Liver (tissue), 9 donors: Measurements from ENCODE around the gene LOXL3. TPM values are rescaled to one million over a fixed set of nuclear protein-coding genes. Genes with fewer than 3 reads are reported as not detected.
A peak's percentile ranks its signal among the peaks of the same experiment; 100 is the strongest.

Source experiments
- DNase-seq: peaks from one replicate; pipeline ENCODE4 v3.0.0-alpha.2; 2017; ENCODE audit warnings: low spot score
- H3K27ac ChIP-seq, 2 donors: one replicate each; pipeline ENCODE4 v1.7.0; 2013; ENCODE audit warnings: inconsistent platforms in 2 of 2, low read length in 2 of 2, control low read depth in 1 of 2, low read depth in 1 of 2, mild to moderate bottlenecking in 1 of 2
- H3K27me3 ChIP-seq, 4 donors: one replicate each; pipeline versions ENCODE4 v1.6.1 to v1.7.0; 2013; ENCODE audit warnings: low read length in 3 of 4, inconsistent platforms in 1 of 4, mild to moderate bottlenecking in 1 of 4, moderate library complexity in 1 of 4; ENCODE audit not compliant: control insufficient read depth in 4 of 4, insufficient read depth in 4 of 4
- H3K36me3 ChIP-seq, 4 donors: one replicate each; pipeline versions ENCODE4 v1.6.1 to v1.7.0; 2013; ENCODE audit warnings: low read length in 3 of 4, mild to moderate bottlenecking in 3 of 4, low read depth in 1 of 4, moderate library complexity in 1 of 4; ENCODE audit not compliant: control insufficient read depth in 4 of 4, insufficient read depth in 3 of 4
- H3K4me1 ChIP-seq, 4 donors: one replicate each; pipeline versions ENCODE4 v1.6.1 to v1.7.0; 2013; ENCODE audit warnings: low read length in 3 of 4, mild to moderate bottlenecking in 3 of 4, moderate library complexity in 1 of 4; ENCODE audit not compliant: control insufficient read depth in 4 of 4, insufficient read depth in 4 of 4
- H3K4me3 ChIP-seq, 3 donors: one replicate each; pipeline versions ENCODE4 v1.6.1 to v1.7.0; 2013; ENCODE audit warnings: low read length in 3 of 3, control low read depth in 1 of 3, low read depth in 1 of 3, mild to moderate bottlenecking in 1 of 3
- H3K9ac ChIP-seq, 2 donors: one replicate each; pipeline ENCODE4 v1.7.0; 2013; ENCODE audit warnings: low read length in 2 of 2, mild to moderate bottlenecking in 2 of 2, moderate library complexity in 2 of 2, control low read depth in 1 of 2, low read depth in 1 of 2
- H3K9me3 ChIP-seq, 4 donors: one replicate each; pipeline versions ENCODE4 v1.6.1 to v1.7.0; 2013; ENCODE audit warnings: low read length in 3 of 4; ENCODE audit not compliant: control insufficient read depth in 4 of 4
- EGR1 ChIP-seq, 2 donors: IDR thresholded peaks; 2 replicates each; pipeline ENCODE4 v1.6.1; 2016 to 2018; ENCODE audit warnings: antibody characterized with exemption in 2 of 2, low read depth in 2 of 2
- FOXA2 ChIP-seq: IDR thresholded peaks from 2 replicates; pipeline ENCODE4 v1.6.1; 2016; ENCODE audit warnings: antibody characterized with exemption
- HNF4A ChIP-seq, 2 donors: conservative IDR thresholded peaks; 2 replicates each; pipeline ENCODE4 v1.6.1; 2016; ENCODE audit warnings: antibody characterized with exemption in 2 of 2, mild to moderate bottlenecking in 2 of 2
- HNF4G ChIP-seq: IDR thresholded peaks from 2 replicates; pipeline ENCODE4 v1.6.1; 2016; ENCODE audit warnings: antibody characterized with exemption
- JUND ChIP-seq, 2 donors: IDR thresholded peaks; 2 replicates each; pipeline ENCODE4 v1.6.1; 2016; ENCODE audit warnings: antibody characterized with exemption in 2 of 2
- RAD21 ChIP-seq, 2 donors: IDR thresholded peaks; 2 replicates each; pipeline ENCODE4 v1.6.1; 2016; ENCODE audit warnings: antibody characterized with exemption in 2 of 2, mild to moderate bottlenecking in 2 of 2
- RXRA ChIP-seq, 2 donors: IDR thresholded peaks; 2 replicates each; pipeline ENCODE4 v1.6.1; 2017 to 2018; ENCODE audit warnings: antibody characterized with exemption in 2 of 2, mild to moderate bottlenecking in 1 of 2
- SP1 ChIP-seq: IDR thresholded peaks from 2 replicates; pipeline ENCODE4 v1.6.1; 2018; ENCODE audit warnings: antibody characterized with exemption, mild to moderate bottlenecking
- TAF1 ChIP-seq: conservative IDR thresholded peaks from 2 replicates; pipeline ENCODE4 v1.6.1; 2016; ENCODE audit warnings: antibody characterized with exemption, mild to moderate bottlenecking
- WGBS: extraction: QIAGEN DNeasy Blood & Tissue Kit; methylation state at CpG from one replicate; pipeline ENCODE4 v1.1.7; 2013; 5-methylcytosine and 5-hydroxymethylcytosine counted together
- polyA plus RNA-seq, 2 donors: library from polyadenylated mRNA; stranded (reverse) in 1 of 2; unstranded in 1 of 2; fragments of 200-250 nt in 1 of 2; fragments of >200 nt in 1 of 2; fragmentation: Nextera tagmentation in 1 of 2; extraction: Ambion mirVana in 1 of 2; gene quantifications; one replicate each; pipeline versions ENCODE4 v1.2.1 to v1.2.3, GENCODE V29; 2013 to 2015
- total RNA-seq, 2 donors: library from RNA; depleted of rRNA; stranded (reverse); fragments of >200 nt; gene quantifications; one replicate each; pipeline ENCODE4 v1.2.3, GENCODE V29; 2014
- TF ChIP-seq, protein P1 (sequence below): IDR thresholded peaks from 2 replicates; pipeline ENCODE4 v1.6.1; 2016; ENCODE audit warnings: antibody characterized with exemption
- TF ChIP-seq, protein P2 (sequence below): IDR thresholded peaks from 2 replicates; pipeline ENCODE4 v1.6.1; 2016; ENCODE audit warnings: antibody characterized with exemption
- TF ChIP-seq, protein P3 (sequence below): fragments of 150-350 bp; IDR thresholded peaks from 2 replicates; pipeline ENCODE4 v1.5.1; 2017; ENCODE audit warnings: improper control_type of control experiment, low read depth, low read length; ENCODE audit not compliant: missing input control
- TF ChIP-seq, protein P4 (sequence below): IDR thresholded peaks from 2 replicates; pipeline ENCODE4 v1.6.1; 2016; ENCODE audit warnings: antibody characterized with exemption
- TF ChIP-seq, protein P5 (sequence below): IDR thresholded peaks from 2 replicates; pipeline ENCODE4 v1.6.1; 2016; ENCODE audit warnings: antibody characterized with exemption, mild to moderate bottlenecking
- donor health status: healthy.
- donor health status: healthy.
- donor health status: healthy.
- donor health status: healthy.
- donor health status: healthy.

Gene LOXL3
- total and polyA plus RNA-seq, 4 donors = 0.31 to 2.8 (median 1.3) TPM

DNA sequence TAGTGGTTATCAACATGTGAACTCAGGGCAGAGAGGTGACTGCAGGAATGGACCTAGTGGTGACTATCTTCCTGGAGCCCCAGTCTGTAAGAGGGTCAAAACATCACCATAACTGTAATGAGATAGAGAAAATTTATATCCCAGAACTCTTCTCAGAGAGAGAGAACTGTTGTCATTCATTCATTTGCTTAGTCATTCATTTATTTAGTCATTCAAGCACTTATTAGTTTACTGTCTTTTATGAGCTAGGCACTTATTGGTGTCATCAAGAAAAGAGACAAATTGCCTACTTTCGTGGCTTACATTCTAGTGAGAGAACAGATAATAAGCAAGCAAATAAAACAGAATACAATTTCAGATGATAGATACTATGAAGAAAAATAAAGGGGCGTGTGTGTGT lies 34.9 kb upstream of the LOXL3 start (continued):
- TF ChIP-seq, protein P1, sequence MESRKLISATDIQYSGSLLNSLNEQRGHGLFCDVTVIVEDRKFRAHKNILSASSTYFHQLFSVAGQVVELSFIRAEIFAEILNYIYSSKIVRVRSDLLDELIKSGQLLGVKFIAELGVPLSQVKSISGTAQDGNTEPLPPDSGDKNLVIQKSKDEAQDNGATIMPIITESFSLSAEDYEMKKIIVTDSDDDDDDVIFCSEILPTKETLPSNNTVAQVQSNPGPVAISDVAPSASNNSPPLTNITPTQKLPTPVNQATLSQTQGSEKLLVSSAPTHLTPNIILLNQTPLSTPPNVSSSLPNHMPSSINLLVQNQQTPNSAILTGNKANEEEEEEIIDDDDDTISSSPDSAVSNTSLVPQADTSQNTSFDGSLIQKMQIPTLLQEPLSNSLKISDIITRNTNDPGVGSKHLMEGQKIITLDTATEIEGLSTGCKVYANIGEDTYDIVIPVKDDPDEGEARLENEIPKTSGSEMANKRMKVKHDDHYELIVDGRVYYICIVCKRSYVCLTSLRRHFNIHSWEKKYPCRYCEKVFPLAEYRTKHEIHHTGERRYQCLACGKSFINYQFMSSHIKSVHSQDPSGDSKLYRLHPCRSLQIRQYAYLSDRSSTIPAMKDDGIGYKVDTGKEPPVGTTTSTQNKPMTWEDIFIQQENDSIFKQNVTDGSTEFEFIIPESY = no peak
- no peak for TF ChIP-seq TAF1
- TF ChIP-seq HNF4A (conservative IDR thresholded peaks at IDR 0.05) = no peak
- TF ChIP-seq JUND (IDR thresholded peaks at IDR 0.05) = no peak
- TF ChIP-seq, protein P2, sequence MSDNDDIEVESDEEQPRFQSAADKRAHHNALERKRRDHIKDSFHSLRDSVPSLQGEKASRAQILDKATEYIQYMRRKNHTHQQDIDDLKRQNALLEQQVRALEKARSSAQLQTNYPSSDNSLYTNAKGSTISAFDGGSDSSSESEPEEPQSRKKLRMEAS = no peak
- no peak for TF ChIP-seq SP1

DNA sequence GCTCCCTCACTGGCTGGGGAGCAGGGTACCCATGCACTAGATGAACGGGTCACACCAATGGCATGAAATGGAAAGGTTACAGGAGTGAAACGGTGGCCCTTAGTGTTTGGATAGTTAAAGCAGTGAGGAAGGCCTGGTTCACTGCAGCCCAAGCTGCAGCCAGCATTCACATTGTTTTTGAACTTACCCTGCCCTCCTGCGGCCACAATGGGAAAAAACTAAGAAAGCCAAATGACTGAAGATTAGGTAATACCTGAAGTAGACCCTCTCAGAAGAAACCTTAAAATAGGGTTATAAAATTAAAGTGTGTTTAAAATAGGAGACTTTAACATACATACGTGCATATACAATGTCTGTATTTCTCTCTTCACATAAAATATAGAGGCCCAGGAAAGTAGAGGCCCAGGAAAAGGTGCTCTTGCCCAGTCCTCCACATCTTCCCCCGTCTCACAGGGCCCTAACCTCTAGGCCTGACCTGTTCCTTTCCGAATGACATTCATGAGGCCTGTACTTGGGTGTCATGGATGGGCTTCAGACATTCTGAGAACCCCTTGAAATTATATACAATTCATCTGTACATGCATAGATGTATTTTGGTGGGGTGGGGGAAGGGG lies 34.0 kb upstream of the LOXL3 start:
- Histone ChIP-seq H3K9me3 (no peaks in the 10 kb centered on the region), H3K4me3 (no peak overlapping the region), H3K36me3 (no peaks in the 10 kb centered on the region), H3K4me1 (peaks cover 0 to 3% (median 0%) of the 10 kb centered on the region in 4 donors), H3K27me3 (peaks cover 0 to 4% (median 0%) of the 10 kb centered on the region in 4 donors), H3K27ac (no peak overlapping the region), H3K9ac (no peak overlapping the region)
- 17% methylated on average over 6 of the region's 6 CpGs for WGBS
- DNase-seq = peak; percentile 57
- TF ChIP-seq HNF4G = no peak
- no peak for TF ChIP-seq SP1
- TF ChIP-seq, protein P3, sequence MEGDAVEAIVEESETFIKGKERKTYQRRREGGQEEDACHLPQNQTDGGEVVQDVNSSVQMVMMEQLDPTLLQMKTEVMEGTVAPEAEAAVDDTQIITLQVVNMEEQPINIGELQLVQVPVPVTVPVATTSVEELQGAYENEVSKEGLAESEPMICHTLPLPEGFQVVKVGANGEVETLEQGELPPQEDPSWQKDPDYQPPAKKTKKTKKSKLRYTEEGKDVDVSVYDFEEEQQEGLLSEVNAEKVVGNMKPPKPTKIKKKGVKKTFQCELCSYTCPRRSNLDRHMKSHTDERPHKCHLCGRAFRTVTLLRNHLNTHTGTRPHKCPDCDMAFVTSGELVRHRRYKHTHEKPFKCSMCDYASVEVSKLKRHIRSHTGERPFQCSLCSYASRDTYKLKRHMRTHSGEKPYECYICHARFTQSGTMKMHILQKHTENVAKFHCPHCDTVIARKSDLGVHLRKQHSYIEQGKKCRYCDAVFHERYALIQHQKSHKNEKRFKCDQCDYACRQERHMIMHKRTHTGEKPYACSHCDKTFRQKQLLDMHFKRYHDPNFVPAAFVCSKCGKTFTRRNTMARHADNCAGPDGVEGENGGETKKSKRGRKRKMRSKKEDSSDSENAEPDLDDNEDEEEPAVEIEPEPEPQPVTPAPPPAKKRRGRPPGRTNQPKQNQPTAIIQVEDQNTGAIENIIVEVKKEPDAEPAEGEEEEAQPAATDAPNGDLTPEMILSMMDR = peak; percentile 73
- peak in 1 of 2 donors; percentile 14 for TF ChIP-seq HNF4A (conservative IDR thresholded peaks at IDR 0.05)
- TF ChIP-seq FOXA2 = no peak
- peak; percentile 91 to 92 for TF ChIP-seq RAD21 (IDR thresholded peaks at IDR 0.05)
- peak in 1 of 2 donors; percentile 7 for TF ChIP-seq RXRA (IDR thresholded peaks at IDR 0.05)
- TF ChIP-seq, protein P4, sequence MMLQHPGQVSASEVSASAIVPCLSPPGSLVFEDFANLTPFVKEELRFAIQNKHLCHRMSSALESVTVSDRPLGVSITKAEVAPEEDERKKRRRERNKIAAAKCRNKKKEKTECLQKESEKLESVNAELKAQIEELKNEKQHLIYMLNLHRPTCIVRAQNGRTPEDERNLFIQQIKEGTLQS = no peak
- TF ChIP-seq, protein P5, sequence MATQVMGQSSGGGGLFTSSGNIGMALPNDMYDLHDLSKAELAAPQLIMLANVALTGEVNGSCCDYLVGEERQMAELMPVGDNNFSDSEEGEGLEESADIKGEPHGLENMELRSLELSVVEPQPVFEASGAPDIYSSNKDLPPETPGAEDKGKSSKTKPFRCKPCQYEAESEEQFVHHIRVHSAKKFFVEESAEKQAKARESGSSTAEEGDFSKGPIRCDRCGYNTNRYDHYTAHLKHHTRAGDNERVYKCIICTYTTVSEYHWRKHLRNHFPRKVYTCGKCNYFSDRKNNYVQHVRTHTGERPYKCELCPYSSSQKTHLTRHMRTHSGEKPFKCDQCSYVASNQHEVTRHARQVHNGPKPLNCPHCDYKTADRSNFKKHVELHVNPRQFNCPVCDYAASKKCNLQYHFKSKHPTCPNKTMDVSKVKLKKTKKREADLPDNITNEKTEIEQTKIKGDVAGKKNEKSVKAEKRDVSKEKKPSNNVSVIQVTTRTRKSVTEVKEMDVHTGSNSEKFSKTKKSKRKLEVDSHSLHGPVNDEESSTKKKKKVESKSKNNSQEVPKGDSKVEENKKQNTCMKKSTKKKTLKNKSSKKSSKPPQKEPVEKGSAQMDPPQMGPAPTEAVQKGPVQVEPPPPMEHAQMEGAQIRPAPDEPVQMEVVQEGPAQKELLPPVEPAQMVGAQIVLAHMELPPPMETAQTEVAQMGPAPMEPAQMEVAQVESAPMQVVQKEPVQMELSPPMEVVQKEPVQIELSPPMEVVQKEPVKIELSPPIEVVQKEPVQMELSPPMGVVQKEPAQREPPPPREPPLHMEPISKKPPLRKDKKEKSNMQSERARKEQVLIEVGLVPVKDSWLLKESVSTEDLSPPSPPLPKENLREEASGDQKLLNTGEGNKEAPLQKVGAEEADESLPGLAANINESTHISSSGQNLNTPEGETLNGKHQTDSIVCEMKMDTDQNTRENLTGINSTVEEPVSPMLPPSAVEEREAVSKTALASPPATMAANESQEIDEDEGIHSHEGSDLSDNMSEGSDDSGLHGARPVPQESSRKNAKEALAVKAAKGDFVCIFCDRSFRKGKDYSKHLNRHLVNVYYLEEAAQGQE = no peak
- TF ChIP-seq EGR1 (IDR thresholded peaks at IDR 0.05; ENCODE audit: low read depth in 2 of 2) = no peak
